A673 (cell line): Measurements from ENCODE around the gene CTNS. TPM values are rescaled to one million over a fixed set of nuclear protein-coding genes. Genes with fewer than 3 reads are reported as not detected.

ENCODE experiments used
- BruUV-seq: library from RNA; stranded (reverse); fragments of 400-500 nt; replicated peaks from 2 replicates; lab custom pipeline; 2021; lab: Mats Ljungman, UMichigan
- CTCF ChIA-PET: fragments of 300-600 bp; sonication (Branson Sonifier 250); formaldehyde crosslinking; loops from one replicate; lab custom pipeline; 2022; ENCODE audit warnings: antibody characterized with exemption; lab: Charles Lee
- POLR2A ChIA-PET: fragments of 300-600 bp; sonication (Branson Sonifier 250); formaldehyde crosslinking; loops from one replicate; lab custom pipeline; 2022; ENCODE audit warnings: antibody characterized with exemption; ENCODE audit not compliant: low non-redundant PET; lab: Charles Lee
- DNase-seq: peaks from one replicate; pipeline ENCODE4 v3.0.0-alpha.2; 2015; ENCODE audit warnings: low spot score
- H3K27ac ChIP-seq: fragments of 200-600 bp; sonication (generic); 2 replicates; pipeline ENCODE4 v1.5.1; 2016; ENCODE audit warnings: mixed run types, low read depth, mild to moderate bottlenecking, mixed read lengths, antibody characterized with exemption, low read length; ENCODE audit not compliant: poor library complexity, severe bottlenecking
- H3K27me3 ChIP-seq: fragments of 200-600 bp; sonication (generic); replicated peaks from 2 replicates; pipeline ENCODE4 v1.6.1; 2017; ENCODE audit warnings: mixed run types, low read depth, mild to moderate bottlenecking, mixed read lengths, antibody characterized with exemption, low read length; ENCODE audit not compliant: insufficient read depth, poor library complexity
- H3K36me3 ChIP-seq: fragments of 200-600 bp; sonication (generic); 2 replicates; pipeline ENCODE4 v1.6.1; 2016; ENCODE audit warnings: mixed run types, mild to moderate bottlenecking, mixed read lengths, antibody characterized with exemption, low read length; ENCODE audit not compliant: insufficient read depth, poor library complexity, severe bottlenecking
- H3K4me1 ChIP-seq: fragments of 200-600 bp; sonication (generic); 2 replicates; pipeline ENCODE4 v1.6.1; 2017; ENCODE audit warnings: mixed run types, mild to moderate bottlenecking, mixed read lengths, antibody characterized with exemption, low read length; ENCODE audit not compliant: insufficient read depth, poor library complexity, severe bottlenecking
- H3K4me3 ChIP-seq: fragments of 200-600 bp; sonication (generic); 2 replicates; pipeline ENCODE4 v1.5.1; 2016; ENCODE audit warnings: low read depth, mixed run types, mild to moderate bottlenecking, mixed read lengths, low read length; ENCODE audit not compliant: poor library complexity, severe bottlenecking
- H3K9me3 ChIP-seq: fragments of 200-600 bp; sonication (generic); 2 replicates; pipeline ENCODE4 v1.6.1; 2016; ENCODE audit warnings: mixed run types, low read depth, mild to moderate bottlenecking, mixed read lengths, antibody characterized with exemption, low read length; ENCODE audit not compliant: poor library complexity, severe bottlenecking
- EZH2 ChIP-seq: fragments of 200-600 bp; sonication (generic); IDR thresholded peaks from 2 replicates; pipeline ENCODE4 v1.6.1; 2017; ENCODE audit warnings: borderline replicate concordance, low read depth, mild to moderate bottlenecking, mixed read lengths, antibody characterized with exemption, low read length; ENCODE audit not compliant: poor library complexity, severe bottlenecking
- intact Hi-C: fragments of 100-400 bp; cut with micrococcal nuclease; formaldehyde crosslinking; loops from one replicate; pipeline ENCODE4 v1.10.0; 2022; ENCODE audit not compliant: unreplicated experiment
- total RNA-seq: library from RNA; stranded (reverse); gene quantifications from 2 replicates; pipeline ENCODE4 v1.2.3, GENCODE V29; 2021
- TF ChIP-seq, protein P1 (sequence below): fragments of 300-800, 200-600 bp; sonication (generic); conservative IDR thresholded peaks from 2 replicates; pipeline ENCODE4 v1.5.1; 2017; ENCODE audit warnings: low read depth, mild to moderate bottlenecking, antibody characterized with exemption, low read length, moderate library complexity, mixed read lengths

Gene CTNS
- total RNA-seq, 1 experiment from 2014 or later, result 12.6 TPM

DNA sequence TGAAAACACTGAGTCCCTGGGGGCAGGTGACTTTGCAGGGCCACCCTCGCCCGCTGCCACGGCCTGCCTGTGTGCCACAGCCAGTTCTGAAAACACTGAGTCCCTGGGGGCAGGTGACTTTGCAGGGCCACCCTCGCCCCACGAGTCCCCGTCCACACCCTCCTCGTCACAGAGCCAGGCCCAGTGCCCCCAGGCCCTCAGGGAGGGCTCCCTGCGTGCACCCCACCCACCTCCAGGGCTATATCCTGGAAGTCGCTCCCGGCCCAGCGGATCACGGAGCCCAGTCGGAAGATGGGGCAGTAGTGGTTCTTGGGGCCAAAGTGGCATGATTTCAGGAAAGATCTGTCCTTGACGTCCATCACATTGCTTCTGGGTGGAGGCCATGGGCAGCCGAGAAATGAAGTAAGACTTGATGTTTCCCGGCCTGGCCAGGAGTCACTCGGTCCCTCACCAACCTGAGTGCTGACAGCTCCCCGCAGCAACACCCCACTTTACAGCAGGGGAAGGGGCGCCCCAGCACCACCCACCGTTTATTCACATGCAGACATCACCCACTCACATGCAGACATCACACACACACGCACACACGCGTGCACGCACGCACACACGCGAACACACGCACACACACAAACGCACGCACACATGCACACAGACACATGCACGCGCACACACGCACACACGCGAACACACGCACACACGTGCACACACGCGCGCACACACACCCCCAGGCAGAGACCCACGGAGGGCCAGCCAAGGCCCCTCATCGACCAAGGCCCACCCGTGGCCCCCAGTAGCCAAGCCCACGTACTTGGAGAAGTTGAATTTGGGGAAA lies 52.9 kb downstream of the CTNS start:
- intact Hi-C loops, result no loop called here
- CTCF ChIA-PET, result no interaction called here

DNA sequence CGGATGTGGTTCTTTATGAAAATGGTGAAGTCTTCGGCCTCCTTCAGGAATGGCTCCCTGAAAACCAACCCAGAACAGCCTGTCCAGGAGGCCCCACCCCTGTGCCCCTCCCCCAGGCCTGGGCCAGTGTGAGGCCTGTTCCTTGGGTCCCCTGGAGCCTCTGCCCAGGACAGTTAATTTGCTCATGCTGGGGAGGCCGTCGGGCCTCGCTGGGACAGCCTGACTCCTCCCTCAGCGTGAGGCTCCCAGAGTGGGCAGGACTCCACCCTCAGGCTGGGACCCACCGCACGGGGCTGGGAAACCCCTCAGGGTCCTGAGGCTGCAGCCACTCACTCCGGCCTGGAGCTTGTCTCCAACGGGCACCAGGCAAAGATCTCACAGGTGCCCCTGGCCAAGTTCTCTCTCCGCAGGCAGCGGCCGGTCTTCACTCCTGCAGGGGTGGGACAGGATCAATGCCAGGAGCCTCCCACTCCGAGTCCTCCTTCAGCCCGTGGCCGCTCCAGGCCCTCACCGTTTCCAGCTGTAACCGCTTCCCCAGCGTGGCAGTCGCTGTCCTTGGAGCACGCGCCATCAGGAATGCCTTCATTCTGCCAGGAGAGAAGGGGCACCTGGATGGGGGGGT lies 53.6 kb downstream of the CTNS start:
- Histone ChIP-seq H3K27me3 (peaks cover 8% of the 10 kb centered on the region), H3K4me3 (no peak overlapping the region), H3K36me3 (no peaks in the 10 kb centered on the region), H3K27ac (no peak overlapping the region), H3K9me3 (no peaks in the 10 kb centered on the region), H3K4me1 (no peaks in the 10 kb centered on the region)
- ChIA-PET POLR2A (no interaction called here), CTCF (no interaction called here)
- no peak for DNase-seq
- no TSS peak for BruUV-seq
- intact Hi-C loops, result no loop called here
- TF ChIP-seq, protein P1, sequence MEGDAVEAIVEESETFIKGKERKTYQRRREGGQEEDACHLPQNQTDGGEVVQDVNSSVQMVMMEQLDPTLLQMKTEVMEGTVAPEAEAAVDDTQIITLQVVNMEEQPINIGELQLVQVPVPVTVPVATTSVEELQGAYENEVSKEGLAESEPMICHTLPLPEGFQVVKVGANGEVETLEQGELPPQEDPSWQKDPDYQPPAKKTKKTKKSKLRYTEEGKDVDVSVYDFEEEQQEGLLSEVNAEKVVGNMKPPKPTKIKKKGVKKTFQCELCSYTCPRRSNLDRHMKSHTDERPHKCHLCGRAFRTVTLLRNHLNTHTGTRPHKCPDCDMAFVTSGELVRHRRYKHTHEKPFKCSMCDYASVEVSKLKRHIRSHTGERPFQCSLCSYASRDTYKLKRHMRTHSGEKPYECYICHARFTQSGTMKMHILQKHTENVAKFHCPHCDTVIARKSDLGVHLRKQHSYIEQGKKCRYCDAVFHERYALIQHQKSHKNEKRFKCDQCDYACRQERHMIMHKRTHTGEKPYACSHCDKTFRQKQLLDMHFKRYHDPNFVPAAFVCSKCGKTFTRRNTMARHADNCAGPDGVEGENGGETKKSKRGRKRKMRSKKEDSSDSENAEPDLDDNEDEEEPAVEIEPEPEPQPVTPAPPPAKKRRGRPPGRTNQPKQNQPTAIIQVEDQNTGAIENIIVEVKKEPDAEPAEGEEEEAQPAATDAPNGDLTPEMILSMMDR, result no peak
- no peak for TF ChIP-seq EZH2

More for the DNA sequence above, 52.9 kb downstream of the CTNS start:
- H3K27me3 ChIP-seq, result peaks cover 1% of the 10 kb centered on the region
- DNase-seq, result no peak
- H3K9me3 ChIP-seq, result no peaks in the 10 kb centered on the region
- no peak overlapping the region for H3K27ac ChIP-seq
- no peaks in the 10 kb centered on the region for H3K36me3 ChIP-seq
- no peaks in the 10 kb centered on the region for H3K4me1 ChIP-seq
- POLR2A ChIA-PET, result no interaction called here
- H3K4me3 ChIP-seq, result no peak overlapping the region
- TF ChIP-seq EZH2, result no peak
- TF ChIP-seq, protein P1, result no peak
- BruUV-seq, result no TSS peak

DNA sequence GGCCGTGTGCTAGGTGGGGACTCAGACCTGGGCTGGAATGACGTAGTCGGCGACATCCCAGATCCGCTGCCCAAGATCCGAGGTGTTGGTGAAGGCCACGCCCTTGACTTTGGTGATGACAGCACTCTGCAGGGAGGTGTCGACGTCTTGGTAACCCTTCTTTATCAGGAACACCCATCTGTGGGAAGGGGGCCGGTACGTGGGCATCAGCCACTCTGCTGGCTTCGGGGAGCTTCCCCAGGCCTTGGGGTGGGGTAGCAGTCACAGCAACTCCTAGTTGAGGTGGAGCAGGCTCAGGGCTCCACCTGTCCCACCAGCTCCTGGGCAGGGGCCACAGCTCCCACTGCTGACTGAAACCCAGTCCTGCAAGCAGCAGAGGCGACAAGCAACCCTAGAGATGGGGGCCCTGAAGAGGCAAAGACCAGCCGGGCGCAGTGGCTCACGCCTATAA lies 55.1 kb downstream of the CTNS start:
- CTCF ChIA-PET, result no interaction called here

More for the DNA sequence above, 55.1 kb downstream of the CTNS start:
- no peak for DNase-seq
- no peaks in the 10 kb centered on the region for H3K36me3 ChIP-seq
- peaks cover 21% of the 10 kb centered on the region for H3K27me3 ChIP-seq
- H3K9me3 ChIP-seq, result no peaks in the 10 kb centered on the region
- intact Hi-C loops, result no loop called here
- no TSS peak for BruUV-seq
- POLR2A ChIA-PET, result no interaction called here
- H3K4me3 ChIP-seq, result no peak overlapping the region
- H3K4me1 ChIP-seq, result peaks cover 7% of the 10 kb centered on the region
- H3K27ac ChIP-seq, result no peak overlapping the region
- TF ChIP-seq EZH2, result no peak
- TF ChIP-seq, protein P1, result no peak
